Loucy (cell line): ENCODE measurements around the gene RNASE8.

ENCODE experiments used
- H2AFZ ChIP-seq: fragments of 200-600 bp; sonication (generic); 2 replicates; pipeline ENCODE4 v1.6.0; 2016; ENCODE audit warnings: antibody characterized with exemption, mild to moderate bottlenecking, low read length, moderate library complexity
- H3F3A ChIP-seq: fragments of 200-600 bp; 2 replicates; pipeline ENCODE4 v1.6.0; 2016; ENCODE audit warnings: antibody characterized with exemption, low read depth, mild to moderate bottlenecking
- H3K27me3 ChIP-seq: fragments of 200-600 bp; sonication (generic); 2 replicates; pipeline ENCODE4 v1.6.1; 2014; ENCODE audit warnings: low read length, mild to moderate bottlenecking; ENCODE audit not compliant: insufficient read depth, poor library complexity, severe bottlenecking
- H3K36me3 ChIP-seq: fragments of 200-600 bp; sonication (generic); 2 replicates; pipeline ENCODE4 v1.6.1; 2016; ENCODE audit warnings: low read length; ENCODE audit not compliant: insufficient read depth
- H3K4me1 ChIP-seq: fragments of 200-600 bp; sonication (generic); 2 replicates; pipeline ENCODE4 v1.5.1; 2014; ENCODE audit warnings: low read length, mild to moderate bottlenecking; ENCODE audit not compliant: insufficient read depth, poor library complexity, severe bottlenecking
- H3K4me2 ChIP-seq: fragments of 200-600 bp; sonication (generic); 2 replicates; pipeline ENCODE4 v1.6.0; 2014; ENCODE audit warnings: antibody characterized with exemption, low read length, low read depth, mild to moderate bottlenecking; ENCODE audit not compliant: poor library complexity, severe bottlenecking
- H3K4me3 ChIP-seq: fragments of 200-600 bp; sonication (generic); 2 replicates; pipeline ENCODE4 v1.5.1; 2014; ENCODE audit warnings: low read length, mild to moderate bottlenecking, mixed read lengths; ENCODE audit not compliant: poor library complexity, severe bottlenecking
- H3K79me2 ChIP-seq: fragments of 200-600 bp; sonication (generic); 2 replicates; pipeline ENCODE4 v1.6.1; 2014; ENCODE audit warnings: low read length; ENCODE audit not compliant: insufficient read depth
- H3K9ac ChIP-seq: fragments of 200-600 bp; sonication (generic); 2 replicates; pipeline ENCODE4 v1.6.0; 2014; ENCODE audit warnings: mild to moderate bottlenecking, low read depth, low read length, moderate library complexity; ENCODE audit not compliant: poor library complexity, severe bottlenecking
- H3K9me2 ChIP-seq: fragments of 200-600 bp; sonication (generic); replicated peaks from 2 replicates; pipeline ENCODE4 v1.6.1; 2016; ENCODE audit warnings: low read depth, low read length, mixed read lengths
- H3K9me3 ChIP-seq: fragments of 200-600 bp; sonication (generic); 2 replicates; pipeline ENCODE4 v1.6.1; 2014; ENCODE audit warnings: mild to moderate bottlenecking, antibody characterized with exemption, low read length, low read depth; ENCODE audit not compliant: insufficient read depth
- H4K20me1 ChIP-seq: fragments of 200-600 bp; sonication (generic); 2 replicates; pipeline ENCODE4 v1.6.0; 2014; ENCODE audit warnings: antibody characterized with exemption, low read length, mild to moderate bottlenecking; ENCODE audit not compliant: insufficient read depth, poor library complexity, severe bottlenecking
- CTCF ChIP-seq: fragments of 200-600 bp; sonication (generic); conservative IDR thresholded peaks from 2 replicates; pipeline ENCODE4 v1.5.1; 2014; ENCODE audit warnings: mild to moderate bottlenecking, antibody characterized with exemption, low read length
- EZH2phosphoT487 ChIP-seq: fragments of 200-600 bp; IDR thresholded peaks from 2 replicates; pipeline ENCODE4 v1.6.1; 2018; ENCODE audit warnings: antibody characterized with exemption, mild to moderate bottlenecking, moderate library complexity, borderline replicate concordance

Gene RNASE8

GRCh38 chr14:21054123-21054767 is 3.4 kb upstream of the RNASE8 start:
- H2AFZ ChIP-seq, result peak overlapping the region; percentile 51; the same call in 1 of the 2 replicates
- H3K4me2 ChIP-seq, result no peak overlapping the region
- no peaks in the 10 kb centered on the region for H3K79me2 ChIP-seq
- no peak for TF ChIP-seq CTCF
- TF ChIP-seq EZH2phosphoT487, result no peak
- peak overlapping the region; percentile 1 for H3K9ac ChIP-seq
- no peaks in the 10 kb centered on the region for H3K9me2 ChIP-seq
- H3K36me3 ChIP-seq, result no peaks in the 10 kb centered on the region
- H3K27me3 ChIP-seq, result no peaks in the 10 kb centered on the region
- no peaks in the 10 kb centered on the region for H3F3A ChIP-seq
- H3K9me3 ChIP-seq, result no peaks in the 10 kb centered on the region
- H3K4me1 ChIP-seq, result peaks cover 12% of the 10 kb centered on the region
- no peak overlapping the region for H3K4me3 ChIP-seq
- H4K20me1 ChIP-seq, result no peaks in the 10 kb centered on the region

GRCh38 chr14:21054768-21055145 is 2.9 kb upstream of the RNASE8 start:
- Histone ChIP-seq H3F3A (no peaks in the 10 kb centered on the region), H3K4me3 (no peak overlapping the region), H2AFZ (no peak overlapping the region), H4K20me1 (no peaks in the 10 kb centered on the region), H3K9me2 (no peaks in the 10 kb centered on the region), H3K79me2 (no peaks in the 10 kb centered on the region), H3K9ac (peak overlapping the region; percentile 1), H3K27me3 (no peaks in the 10 kb centered on the region), H3K36me3 (no peaks in the 10 kb centered on the region), H3K4me2 (no peak overlapping the region), H3K4me1 (peaks cover 12% of the 10 kb centered on the region), H3K9me3 (no peaks in the 10 kb centered on the region)
- no peak for TF ChIP-seq EZH2phosphoT487
- TF ChIP-seq CTCF, result no peak

DNA sequence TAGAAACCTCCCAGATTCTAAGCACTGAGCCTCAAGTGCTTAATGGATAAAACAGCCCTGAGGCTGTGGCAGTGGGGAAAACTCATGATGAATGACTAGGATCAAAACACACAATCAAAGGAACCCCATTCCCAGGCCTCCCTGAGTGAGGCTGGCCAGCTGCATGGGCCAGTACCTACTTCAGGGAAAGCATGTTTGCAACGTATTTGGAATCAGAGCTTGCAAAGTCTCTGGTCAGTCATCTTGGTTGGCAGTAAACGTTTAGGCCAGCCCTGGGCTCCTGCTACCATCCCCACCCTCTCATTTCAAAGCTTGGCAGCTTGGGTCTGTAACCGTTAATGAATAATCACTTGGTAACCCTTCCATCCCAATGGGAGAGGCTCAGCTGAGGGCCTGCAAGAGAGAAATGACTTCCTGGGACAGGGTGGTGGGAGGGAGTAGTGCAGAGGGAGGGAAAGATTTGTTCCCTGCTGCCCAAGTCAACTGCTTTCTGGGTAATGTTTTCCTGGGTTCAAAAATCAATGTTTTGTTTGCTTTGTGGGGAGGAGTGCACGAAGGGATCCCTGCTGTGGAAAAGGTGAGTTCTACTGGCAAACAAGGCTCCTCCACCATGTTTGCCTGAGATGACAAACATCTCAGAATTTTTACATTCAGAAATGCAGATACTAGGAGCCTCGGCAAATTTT is 2.0 kb upstream of the RNASE8 start:
- H3K36me3 ChIP-seq, result no peaks in the 10 kb centered on the region
- H3K79me2 ChIP-seq, result no peaks in the 10 kb centered on the region
- no peaks in the 10 kb centered on the region for H4K20me1 ChIP-seq
- no peaks in the 10 kb centered on the region for H3K27me3 ChIP-seq
- H3K9me3 ChIP-seq, result no peaks in the 10 kb centered on the region
- H3K9me2 ChIP-seq, result no peaks in the 10 kb centered on the region
- no peaks in the 10 kb centered on the region for H3F3A ChIP-seq
- no peak for TF ChIP-seq CTCF
- TF ChIP-seq EZH2phosphoT487, result no peak
- no peak overlapping the region; the same call in 1 of the 2 replicates for H2AFZ ChIP-seq
- no peak overlapping the region for H3K4me2 ChIP-seq
- H3K4me3 ChIP-seq, result no peak overlapping the region
- no peak overlapping the region for H3K9ac ChIP-seq
- peaks cover 12% of the 10 kb centered on the region for H3K4me1 ChIP-seq
